Calu3 (cell line): ENCODE measurements around the gene GMFB. TPM values are rescaled to one million over a fixed set of nuclear protein-coding genes. Genes with fewer than 3 reads are reported as not detected.
A peak's percentile ranks its signal among the peaks of the same experiment; 100 is the strongest.

Source experiments
- Bru-seq: library from RNA; stranded (reverse); fragments of 400-500 nt; gene quantifications from one replicate; lab custom pipeline; 2021; lab: Mats Ljungman, UMichigan
- BruChase-seq, 2 experiments: library from RNA; stranded (reverse); fragments of 400-500 nt; gene quantifications; one replicate each; lab custom pipeline; 2021; lab: Mats Ljungman, UMichigan
- BruUV-seq: library from RNA; stranded (reverse); fragments of 400-500 nt; replicated peaks from 2 replicates; lab custom pipeline; 2021; lab: Mats Ljungman, UMichigan
- CTCF ChIA-PET: fragments of 300-600 bp; sonication (Branson Sonifier 250); formaldehyde crosslinking; loops from one replicate; lab custom pipeline; 2022; ENCODE audit warnings: antibody characterized with exemption; lab: Charles Lee
- DNase-seq: peaks from one replicate; pipeline ENCODE4 v3.0.0; 2022
- H3K27ac Mint-ChIP-seq: one replicate; pipeline ENCODE4 v1.8.0; 2022; ENCODE audit warnings: mixed read lengths; ENCODE audit not compliant: unreplicated experiment
- H3K27me3 Mint-ChIP-seq: one replicate; pipeline ENCODE4 v1.8.0; 2022; ENCODE audit warnings: mixed read lengths; ENCODE audit not compliant: unreplicated experiment
- H3K36me3 Mint-ChIP-seq: one replicate; pipeline ENCODE4 v1.8.0; 2022; ENCODE audit warnings: mild to moderate bottlenecking, moderate library complexity, mixed read lengths; ENCODE audit not compliant: insufficient read depth, unreplicated experiment
- H3K4me1 Mint-ChIP-seq: one replicate; pipeline ENCODE4 v1.8.0; 2022; ENCODE audit warnings: mild to moderate bottlenecking, low read depth, mixed read lengths; ENCODE audit not compliant: unreplicated experiment
- H3K4me3 Mint-ChIP-seq: one replicate; pipeline ENCODE4 v1.8.0; 2022; ENCODE audit warnings: mild to moderate bottlenecking, low read depth, moderate library complexity, mixed read lengths; ENCODE audit not compliant: unreplicated experiment
- H3K9me3 Mint-ChIP-seq: one replicate; pipeline ENCODE4 v1.8.0; 2022; ENCODE audit warnings: low read depth, mixed read lengths; ENCODE audit not compliant: unreplicated experiment
- CTCF ChIP-seq: fragments of 200-600 bp; IDR thresholded peaks from one replicate; pipeline ENCODE4 v1.8.0; 2022; ENCODE audit warnings: antibody characterized with exemption; ENCODE audit not compliant: unreplicated experiment
- intact Hi-C: fragments of 100-400 bp; cut with micrococcal nuclease; formaldehyde crosslinking; loops from one replicate; pipeline ENCODE4 v1.10.0; 2022; ENCODE audit not compliant: unreplicated experiment
- long read RNA-seq: library from polyadenylated mRNA; stranded (forward); transcript quantifications from one replicate; pipeline ENCODE4 v2.0.0, GENCODE V29; 2022
- total RNA-seq: library from RNA; stranded (reverse); gene quantifications from 2 replicates; pipeline ENCODE4 v1.2.3, GENCODE V29; 2022

The GMFB gene
- total RNA-seq = 39.2 and 43.0 TPM in 2 replicates
- Bru-seq, nascent RNA = percentile 86 among the genes with signal in this experiment
- percentile 95 among the genes with signal in this experiment for BruChase-seq, experiment 1, labeled RNA remaining after a 6-hour chase
- percentile 91 among the genes with signal in this experiment for BruChase-seq, experiment 2, labeled RNA remaining after a 2-hour chase
- long read RNA-seq, full-length matches to known transcripts = 27 of 41 reads
- long read RNA-seq, partial matches to known transcripts = 2 of 41 reads
- long read RNA-seq, other reads (novel, unspliced or antisense) = 12 of 41 reads

GRCh38 chr14:54488646-54489317, at the start of gene GMFB:
Gene GMFB (minus strand): TSS chr14:54488980. CDS start chr14:54488927, 53 bp downstream.
- Mint-ChIP-seq H3K36me3 (peaks cover 22% of the 10 kb centered on the region), H3K4me3 (peak within 1 kb of the TSS; percentile 79), H3K27ac (peak within 1 kb of the TSS; percentile 97), H3K27me3 (no peaks in the 10 kb centered on the region), H3K9me3 (no peaks in the 10 kb centered on the region), H3K4me1 (peaks cover 33% of the 10 kb centered on the region)
- no peak for TF ChIP-seq CTCF
- CTCF ChIA-PET = interaction anchor here (0.7 to 2.4 kb wide), 3 partner anchors 21 to 314 kb away, joined by 3 to 9 read pairs (median 3); partner anchors contain the start of gene CGRRF1
- intact Hi-C loops = loop anchor here (5.0 kb wide), 1 partner anchor 121 kb away; no protein-coding TSS in a partner anchor
- no TSS peak for BruUV-seq
- DNase-seq = peak; percentile 91

GRCh38 chr14:54538055-54538454, 49.3 kb upstream of the GMFB start:
- BruUV-seq = no TSS peak
- H3K27me3 Mint-ChIP-seq = no peaks in the 10 kb centered on the region
- H3K27ac Mint-ChIP-seq = no peak overlapping the region
- intact Hi-C loops = no loop called here
- no peak for TF ChIP-seq CTCF
- no peak for DNase-seq
- H3K36me3 Mint-ChIP-seq = no peaks in the 10 kb centered on the region
- H3K4me3 Mint-ChIP-seq = no peak overlapping the region
- H3K4me1 Mint-ChIP-seq = no peaks in the 10 kb centered on the region
- no peaks in the 10 kb centered on the region for H3K9me3 Mint-ChIP-seq
- CTCF ChIA-PET = interaction anchor here (0.6 kb wide), 1 partner anchor 30 kb away, joined by 4 read pairs; no protein-coding TSS in a partner anchor

GRCh38 chr14:54537651-54538050, 48.9 kb upstream of the GMFB start:
- CTCF ChIA-PET = interaction anchor here (0.6 kb wide), 1 partner anchor 31 kb away, joined by 4 read pairs; no protein-coding TSS in a partner anchor

More at GRCh38 chr14:54537651-54538050, 48.9 kb upstream of the GMFB start:
- Mint-ChIP-seq H3K9me3 (no peaks in the 10 kb centered on the region), H3K27ac (no peak overlapping the region), H3K27me3 (no peaks in the 10 kb centered on the region), H3K36me3 (no peaks in the 10 kb centered on the region), H3K4me3 (no peak overlapping the region), H3K4me1 (no peaks in the 10 kb centered on the region)
- intact Hi-C loops = no loop called here
- no peak for DNase-seq
- BruUV-seq = no TSS peak
- TF ChIP-seq CTCF = no peak
